HG02840 (cell line): ENCODE results near the gene AKT1.
"Not testable (repeated sequence)": the region's sequence is repeated elsewhere in the genome, so short reads cannot be mapped to it uniquely, and the experiment has no call there.

Experiments
- ATAC-seq: cut with Tn5 transposase; IDR thresholded peaks from one replicate; pipeline ENCODE4 v1.9.1; 2021; ENCODE audit warnings: mild to moderate bottlenecking, moderate library complexity, moderate number of reproducible peaks; ENCODE audit not compliant: unreplicated experiment, low FRiP score

Gene AKT1

DNA sequence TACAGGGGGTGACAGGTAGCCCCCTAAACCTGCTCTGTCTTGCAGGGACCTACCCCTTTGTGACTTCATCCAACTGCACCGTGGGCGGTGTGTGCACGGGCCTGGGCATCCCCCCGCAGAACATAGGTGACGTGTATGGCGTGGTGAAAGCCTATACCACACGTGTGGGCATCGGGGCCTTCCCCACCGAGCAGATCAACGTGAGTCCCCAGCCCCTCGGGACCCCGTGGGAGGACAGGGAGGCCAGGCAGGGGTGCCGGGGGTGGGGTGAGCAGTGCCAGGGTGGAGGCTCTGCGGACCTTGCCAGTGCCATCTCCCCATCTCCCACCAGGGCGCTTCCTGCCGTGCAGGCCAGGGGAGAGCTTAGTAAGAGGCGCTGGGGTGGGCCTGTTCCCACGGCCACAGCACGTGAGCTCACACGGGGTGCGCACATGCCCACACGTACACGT, 53.7 kb downstream of the AKT1 start:
- no peak for ATAC-seq

DNA sequence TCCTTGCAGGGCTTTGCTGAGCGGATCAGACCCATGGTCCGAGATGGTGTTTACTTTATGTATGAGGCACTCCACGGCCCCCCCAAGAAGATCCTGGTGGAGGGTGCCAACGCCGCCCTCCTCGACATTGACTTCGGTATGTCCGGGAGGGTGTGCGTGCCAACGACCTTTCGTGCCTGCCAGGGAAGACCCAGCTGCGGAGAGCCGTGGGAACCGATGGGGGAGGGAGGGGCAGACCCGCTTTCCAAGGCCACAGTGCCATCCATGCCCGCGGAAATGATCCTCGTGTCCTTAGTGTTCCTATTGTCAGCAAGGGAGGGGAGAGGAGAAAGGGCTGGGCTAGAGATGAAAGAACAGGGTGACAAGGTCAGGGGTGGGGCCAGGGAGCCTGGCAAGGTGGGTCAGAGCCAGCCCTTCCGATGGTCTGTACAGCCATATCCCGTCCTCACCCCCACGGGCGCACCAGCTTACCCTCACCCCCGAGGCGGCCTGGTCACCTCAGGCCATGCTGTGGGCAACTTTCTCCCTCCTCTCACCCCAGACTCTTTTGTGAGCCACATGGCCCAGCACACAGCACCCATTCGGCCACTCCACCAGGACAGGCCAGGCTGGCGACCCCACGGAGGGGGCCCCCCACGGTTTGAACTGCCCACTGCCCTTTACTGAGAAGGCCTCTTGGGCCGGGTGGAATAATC, 54.3 kb downstream of the AKT1 start:
- ATAC-seq = no peak

DNA sequence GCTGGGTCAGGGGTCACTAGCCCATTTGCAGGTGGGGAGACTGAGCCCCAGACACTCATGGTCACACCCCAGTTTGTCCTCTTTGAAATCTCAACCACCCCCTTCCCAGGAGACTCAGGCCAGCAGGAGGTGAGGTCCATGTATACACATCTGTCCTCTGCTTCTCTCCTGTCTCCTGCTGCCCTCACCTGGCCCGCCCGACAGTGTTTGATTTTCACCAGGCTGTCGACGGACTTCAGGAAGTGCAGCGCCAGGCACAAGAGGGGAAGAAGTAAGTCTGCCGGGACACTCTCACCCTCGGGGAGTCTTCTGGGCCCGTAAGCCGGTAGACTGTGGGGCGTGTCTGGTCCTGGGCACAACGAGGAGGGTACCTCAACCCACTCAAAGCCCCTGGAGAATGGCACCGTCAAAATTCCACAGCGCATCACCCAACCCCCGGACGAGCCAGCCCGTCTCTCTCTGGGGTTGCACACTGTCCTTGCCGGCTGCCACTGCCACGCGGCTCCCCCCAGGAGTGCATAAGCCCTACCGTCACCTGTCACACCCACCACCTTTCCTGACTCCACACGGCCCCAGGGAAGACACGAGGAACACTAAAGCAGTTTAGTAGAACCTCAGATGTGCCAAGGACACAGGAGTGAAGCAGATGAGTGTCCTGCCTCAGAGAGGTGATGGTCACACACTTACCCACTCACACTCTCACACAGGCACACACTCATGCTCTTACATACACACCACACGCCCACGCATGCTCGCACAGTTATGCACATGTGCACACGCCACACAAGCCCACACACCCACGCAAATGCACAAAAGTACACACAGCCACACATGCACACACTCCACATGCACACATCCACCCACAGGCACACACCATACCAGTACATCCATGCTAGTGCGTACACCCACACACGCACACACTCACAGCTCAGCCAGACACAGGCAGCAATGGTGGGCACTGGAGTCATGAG, 55.7 kb downstream of the AKT1 start:
- no peak for ATAC-seq

DNA sequence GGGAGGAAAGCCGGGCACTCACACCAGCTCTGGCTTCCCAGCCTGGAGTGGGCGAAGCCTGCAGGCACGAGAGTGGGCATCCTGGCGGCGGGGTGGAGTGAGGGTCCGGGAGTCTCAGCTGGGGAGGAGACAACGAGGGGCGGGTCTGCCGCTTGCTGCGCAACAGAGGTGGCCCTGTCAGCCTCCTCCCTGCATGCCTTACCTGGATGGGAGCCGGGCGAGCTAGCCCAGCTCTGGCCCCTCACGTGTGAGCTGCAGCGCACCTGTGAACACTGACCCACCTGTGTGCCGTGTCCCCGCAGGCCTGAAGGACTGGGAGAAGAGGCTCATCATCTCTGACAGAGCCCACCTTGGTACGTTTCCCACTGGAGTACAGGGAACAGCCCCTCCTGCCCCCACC, 56.5 kb downstream of the AKT1 start:
- ATAC-seq = no peak

DNA sequence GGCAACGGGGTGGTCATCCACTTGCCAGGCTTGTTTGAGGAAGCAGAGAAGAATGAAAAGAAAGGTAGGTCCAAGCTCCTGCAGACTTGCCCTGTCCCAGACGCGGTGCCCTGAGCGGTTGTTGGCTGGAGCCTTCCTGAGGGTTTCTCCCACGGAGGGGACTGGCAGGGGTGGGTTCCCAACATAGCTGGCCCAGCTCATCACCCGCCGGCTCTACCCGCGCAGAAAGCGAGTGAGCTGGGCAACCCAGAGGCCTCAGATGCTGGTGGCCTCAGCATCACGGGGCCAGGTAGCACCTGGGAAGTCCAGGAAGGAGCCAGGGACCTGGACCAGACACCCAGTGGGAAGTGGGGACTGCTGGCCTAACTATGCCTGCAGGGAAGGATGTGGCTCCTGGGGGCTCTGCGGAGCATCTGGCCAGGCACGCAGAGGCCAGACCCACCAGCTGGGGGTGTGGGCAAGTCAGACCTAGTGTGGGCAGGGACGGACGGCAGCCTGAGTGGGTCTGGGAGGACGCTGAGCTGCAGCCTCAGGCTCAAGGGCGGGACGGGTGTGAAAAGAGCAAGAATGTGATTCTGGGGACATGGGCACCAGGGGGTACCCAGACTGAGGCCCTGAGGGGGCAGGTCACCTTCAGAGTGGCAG, 57.1 kb downstream of the AKT1 start:
- no peak for ATAC-seq

DNA sequence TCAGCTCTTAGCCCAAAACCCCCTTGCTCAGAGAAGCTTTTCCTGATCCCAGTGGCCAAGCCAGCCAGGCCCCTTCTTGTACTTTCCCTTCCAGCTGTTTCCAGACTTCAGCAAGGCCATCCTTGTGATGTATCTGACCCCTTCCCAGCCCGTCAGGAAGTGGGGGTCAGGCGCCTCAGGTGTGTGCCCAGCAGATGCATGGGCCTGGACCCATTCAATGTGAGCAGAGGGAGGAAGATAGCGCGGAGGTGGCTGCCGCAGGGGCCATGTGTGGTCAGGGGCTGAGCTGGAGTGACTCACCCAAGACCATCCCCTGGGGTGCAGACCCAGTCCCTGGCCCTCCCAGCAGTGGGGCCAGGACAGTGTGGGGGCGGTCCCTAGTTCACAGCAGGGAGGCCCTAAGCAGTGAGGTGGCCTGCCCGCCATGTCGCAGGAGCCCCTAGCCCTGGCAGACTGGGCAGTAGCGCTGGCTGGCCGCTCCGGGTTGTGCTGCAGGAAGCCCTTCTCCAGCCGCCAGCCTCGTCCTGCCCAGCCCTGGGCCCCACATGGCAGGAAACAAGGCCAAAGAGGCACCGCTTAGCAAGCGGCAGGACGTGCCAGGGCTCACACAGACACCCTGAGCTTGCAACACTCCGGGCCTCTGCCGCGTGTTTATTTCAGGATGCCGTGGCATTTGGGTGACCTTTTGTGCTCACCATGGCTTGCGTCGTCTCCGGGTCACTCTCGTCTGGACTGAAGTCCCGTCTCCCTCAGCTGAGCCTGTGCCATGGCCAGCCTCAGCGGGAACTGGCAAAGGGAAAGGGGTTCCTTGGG, 59.5 kb downstream of the AKT1 start:
- ATAC-seq = no peak

DNA sequence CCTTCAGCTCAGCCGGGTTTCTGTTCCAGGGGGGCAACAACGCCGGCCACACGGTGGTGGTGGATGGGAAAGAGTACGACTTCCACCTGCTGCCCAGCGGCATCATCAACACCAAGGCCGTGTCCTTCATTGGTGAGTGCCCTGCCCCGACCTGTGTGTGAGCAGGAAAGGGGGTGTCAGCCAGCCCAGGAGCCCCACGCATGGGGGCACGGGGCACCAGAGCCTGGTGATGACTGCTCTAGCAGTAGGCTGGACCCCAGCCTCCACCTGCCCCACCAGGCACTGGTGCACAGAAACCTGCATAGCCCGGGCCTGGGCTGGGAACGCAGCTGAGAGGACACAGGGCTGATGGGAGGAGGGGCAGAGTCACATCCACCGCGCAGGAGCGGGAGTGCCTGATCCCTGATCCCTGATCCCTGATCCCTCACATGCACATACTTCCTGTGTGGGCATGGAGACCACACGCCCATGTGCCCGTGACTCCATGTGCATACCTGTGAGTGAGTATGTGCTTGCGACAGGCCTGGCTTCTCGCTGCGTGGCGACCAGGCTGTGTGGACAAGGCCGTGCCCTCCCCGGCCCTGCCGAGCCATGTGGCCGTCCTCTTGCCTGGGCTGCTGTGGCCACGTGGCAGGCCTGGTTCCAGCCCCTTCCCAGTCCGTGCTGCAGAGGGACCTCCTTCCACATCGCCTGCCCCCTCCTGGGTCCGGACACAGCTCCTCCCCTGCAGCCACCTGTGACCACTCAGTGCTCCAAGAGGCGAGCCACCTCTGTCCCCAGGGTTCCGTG, 60.4 kb downstream of the AKT1 start:
- no peak for ATAC-seq

DNA sequence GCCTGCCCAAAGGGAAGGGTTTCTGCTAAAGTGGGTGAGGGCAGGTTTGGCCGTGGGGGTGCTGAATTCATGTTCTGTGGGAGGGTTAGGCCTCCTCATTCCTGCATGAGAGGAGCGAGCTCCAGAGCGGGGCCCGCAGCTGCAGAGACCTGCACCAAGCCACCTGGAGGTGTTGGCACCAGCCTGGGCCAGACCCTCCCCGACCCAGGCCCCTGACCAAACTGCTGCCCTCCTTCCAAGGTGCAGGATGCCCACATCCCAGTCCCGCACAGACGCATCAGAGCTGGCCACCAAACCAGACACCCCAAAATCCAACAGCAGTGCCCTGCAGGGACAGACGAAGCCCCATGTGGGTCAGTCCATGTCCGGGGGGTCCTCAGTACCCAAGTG, 61.0 kb downstream of the AKT1 start:
- no peak for ATAC-seq

DNA sequence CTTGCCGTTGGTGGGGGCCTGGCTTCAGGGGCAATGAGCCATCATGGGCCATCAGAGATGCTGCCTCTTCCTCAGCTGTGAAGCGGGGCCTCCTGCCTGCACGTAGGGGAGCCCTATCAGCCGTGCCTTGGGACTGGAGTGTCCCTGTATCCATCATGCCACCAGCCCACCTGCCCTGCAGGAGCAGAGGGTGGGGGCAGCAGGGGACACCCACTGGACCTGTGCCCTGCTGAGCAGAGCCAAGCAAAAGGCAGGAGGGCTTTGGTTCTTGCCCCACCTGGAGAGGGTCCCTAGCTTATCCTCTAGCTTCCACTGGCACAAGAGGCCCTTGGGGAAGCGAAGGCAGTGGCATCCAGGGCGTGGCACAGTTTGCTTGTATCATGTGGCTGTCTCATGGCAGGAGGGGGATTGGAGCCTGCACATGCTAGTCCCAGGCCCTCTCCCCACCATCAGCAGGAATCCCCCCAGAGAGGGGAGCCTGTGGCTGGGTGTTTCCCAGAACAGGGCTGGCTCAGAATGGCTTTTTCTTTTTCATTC, 61.4 kb downstream of the AKT1 start:
- no peak for ATAC-seq

DNA sequence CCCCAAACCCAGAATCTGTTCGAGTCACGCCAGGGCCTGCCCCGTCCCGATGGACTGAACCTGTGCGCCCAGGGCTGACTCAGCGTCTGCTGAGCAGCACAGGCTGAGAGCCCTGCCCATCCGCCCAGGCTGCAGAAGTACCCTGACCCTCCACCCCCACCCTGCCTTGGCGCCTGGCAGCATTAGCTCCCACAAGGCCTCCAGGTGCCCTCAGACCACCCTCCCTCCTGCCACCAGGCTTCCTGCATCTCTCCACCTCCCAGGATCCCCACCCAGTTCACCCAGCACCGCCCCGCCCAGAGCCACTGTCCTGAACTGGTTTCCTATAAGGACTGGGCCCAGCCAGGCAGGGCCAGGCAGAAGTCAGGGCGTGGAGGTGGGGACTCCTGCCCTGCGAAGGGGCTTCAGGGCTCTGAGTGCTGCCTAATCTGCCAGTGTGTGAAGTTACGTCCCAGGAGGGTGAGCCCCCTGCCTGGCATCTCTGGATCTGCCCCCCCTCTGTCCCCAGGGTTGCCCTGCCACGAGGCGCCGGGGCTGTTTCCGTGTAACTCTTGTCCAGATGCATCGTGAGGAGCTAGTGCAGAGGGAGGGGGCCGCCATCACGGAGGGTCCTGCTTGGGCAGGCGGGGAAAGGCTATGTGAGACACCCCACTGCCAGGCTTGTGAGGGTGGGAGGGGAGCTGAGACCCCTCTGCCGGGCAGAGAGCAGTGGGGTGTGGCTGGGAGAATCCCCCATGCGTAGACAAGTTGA, 62.4 kb downstream of the AKT1 start:
- ATAC-seq = no peak

DNA sequence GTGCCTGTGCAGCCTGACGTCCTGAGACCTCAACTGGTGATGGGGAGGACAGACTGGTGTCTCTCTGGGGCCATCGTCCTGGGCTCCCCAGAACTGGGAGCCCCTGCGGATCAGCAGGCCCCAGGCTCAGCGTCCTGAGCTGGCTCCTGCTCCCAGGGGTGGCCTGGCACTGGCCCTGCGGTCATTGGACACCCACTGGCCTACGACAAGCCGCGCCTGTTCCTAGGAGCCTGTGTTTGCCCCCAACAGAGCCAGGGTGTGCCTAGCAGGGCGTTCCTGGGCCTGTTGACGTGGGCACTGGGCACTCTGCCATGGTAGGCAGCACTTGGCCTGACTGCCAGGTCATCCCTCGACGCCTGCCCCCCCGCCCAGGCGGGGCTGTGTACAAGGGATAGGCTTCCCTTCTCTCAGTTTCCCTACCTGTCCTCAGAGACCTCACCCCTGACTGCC, 63.2 kb downstream of the AKT1 start:
- ATAC-seq = no peak

DNA sequence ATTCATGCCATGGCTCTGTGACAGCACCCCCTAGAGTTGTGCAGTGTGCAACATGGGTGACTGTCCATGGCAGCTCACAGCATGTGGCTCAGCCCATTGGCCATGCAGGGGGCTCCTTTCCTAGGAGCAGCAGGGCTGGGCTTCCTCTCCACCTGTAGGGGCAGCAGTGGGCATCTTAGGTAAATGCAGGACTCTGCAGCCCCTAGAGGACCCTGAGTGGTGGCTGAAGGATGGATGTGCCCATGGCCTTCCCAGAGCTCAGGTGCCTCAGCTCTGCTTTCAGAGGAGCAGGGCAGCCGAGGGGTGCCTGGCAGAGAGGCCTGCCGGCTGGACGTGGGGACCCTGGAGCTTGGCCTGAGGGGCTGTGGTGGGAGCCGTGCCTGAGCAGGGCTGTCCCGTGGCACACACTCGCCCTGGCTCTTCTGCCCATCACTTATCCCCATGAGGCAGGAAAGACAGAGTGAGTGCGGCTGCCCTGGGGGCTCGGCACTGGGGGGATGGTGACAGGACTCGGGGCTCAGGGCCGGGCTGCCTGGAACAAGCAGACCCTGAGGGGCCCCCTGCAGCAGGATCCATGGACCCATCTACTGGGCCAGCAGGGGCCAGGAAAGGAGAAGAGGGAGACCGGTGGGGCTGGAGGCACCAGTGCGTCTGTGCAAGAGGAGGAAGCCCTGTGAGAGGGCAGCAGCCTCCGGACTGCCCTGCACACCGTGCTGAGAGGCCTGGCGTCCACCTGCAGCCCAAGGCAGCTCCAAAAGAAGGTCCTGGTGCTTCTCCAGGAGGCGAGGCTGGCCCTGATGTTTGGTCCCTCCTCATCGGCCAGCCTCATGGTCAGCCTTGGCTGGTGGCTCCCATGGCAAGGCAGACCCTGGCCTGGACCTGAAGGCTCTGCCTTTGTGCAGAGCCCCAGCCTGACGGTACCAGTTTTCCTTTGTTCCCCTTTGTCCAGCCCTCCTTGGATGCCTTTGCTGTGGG, 63.9 kb downstream of the AKT1 start:
- no peak for ATAC-seq

DNA sequence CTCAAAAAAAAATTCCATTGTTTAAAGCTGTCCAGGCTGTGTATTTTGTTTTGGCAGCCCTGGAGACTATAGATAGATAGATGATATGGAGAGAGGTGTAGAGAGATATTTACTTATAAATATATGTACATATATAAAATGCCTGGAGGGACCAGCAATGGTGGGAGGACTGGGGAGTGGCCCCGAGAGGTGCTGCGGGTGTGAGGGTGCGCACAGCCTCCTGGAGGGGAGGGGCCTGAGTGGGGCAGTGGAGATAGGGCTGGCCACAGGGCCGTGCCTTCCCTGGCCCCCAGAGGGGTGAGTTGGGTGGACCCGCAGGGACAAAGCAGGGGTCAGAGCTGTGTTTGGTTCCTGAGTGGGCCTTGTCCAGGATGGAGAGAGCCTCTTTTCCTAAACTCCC, 65.1 kb downstream of the AKT1 start:
- no peak for ATAC-seq

DNA sequence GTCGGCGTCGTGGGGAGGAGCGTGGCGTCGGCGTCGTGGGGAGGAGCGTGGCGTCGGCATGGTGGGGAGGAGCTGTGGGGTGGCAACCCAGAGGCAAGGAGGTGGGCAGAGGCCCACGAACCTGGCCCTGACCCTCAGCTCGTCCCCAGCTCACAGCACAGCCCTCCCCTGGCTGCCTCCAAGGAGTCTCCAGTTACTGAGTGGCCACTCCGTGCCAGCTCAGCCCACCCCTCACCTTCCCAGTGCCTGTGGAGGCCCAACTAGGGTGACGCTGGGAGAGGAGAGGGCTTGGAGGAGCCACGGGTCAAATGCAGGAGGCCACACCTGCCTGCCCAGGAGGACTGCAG, 65.7 kb downstream of the AKT1 start:
- no peak for ATAC-seq

DNA sequence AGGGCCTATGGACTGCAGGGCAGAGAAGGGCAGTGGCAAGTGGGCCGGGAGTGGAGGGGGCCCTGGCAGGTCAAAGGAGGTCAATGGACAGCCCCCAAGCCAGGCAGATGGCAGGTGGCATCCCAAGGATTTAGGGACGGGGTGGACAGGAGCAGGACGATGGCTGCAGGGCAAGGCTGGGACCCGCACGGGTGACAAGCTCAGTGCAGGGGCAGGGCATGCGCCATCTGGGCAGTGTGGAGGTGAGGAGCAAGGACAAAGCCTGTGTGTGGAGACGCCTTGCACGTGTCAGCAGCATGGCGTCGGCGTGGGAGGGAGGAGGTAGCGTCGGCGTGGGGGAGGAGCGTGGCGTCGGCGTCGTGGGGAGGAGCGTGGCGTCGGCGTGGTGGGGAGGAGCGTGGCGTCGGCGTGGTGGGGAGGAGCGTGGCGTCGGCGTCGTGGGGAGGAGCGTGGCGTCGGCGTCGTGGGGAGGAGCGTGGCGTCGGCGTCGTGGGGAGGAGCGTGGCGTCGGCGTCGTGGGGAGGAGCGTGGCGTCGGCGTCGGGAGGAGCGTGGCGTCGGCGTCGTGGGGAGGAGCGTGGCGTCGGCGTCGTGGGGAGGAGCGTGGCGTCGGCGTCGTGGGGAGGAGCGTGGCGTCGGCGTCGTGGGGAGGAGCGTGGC, 66.2 kb downstream of the AKT1 start:
- not testable (repeated sequence) for ATAC-seq

DNA sequence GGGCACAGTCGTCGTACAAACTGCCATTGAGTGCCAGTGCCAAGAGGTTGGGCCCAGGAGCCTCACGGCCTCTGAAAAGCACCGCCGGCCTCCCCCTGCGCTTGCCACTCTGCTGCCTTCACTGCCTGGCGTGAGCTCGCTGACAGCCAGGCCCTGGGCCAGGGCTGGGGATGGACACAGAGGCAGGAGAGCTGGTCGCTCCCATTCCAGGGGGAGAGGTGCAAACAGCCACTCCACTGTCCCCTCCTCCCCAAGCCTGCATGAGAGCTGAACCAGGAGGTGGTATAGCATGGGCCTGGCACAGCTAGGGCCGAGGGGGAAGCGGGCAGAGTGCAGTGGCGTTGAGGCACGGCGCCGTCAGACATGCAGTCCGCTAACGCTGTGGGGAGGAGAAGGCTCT, 66.9 kb downstream of the AKT1 start:
- no peak for ATAC-seq
